NCI-H2196 treated with DMSO at 0.1 percent for 48 hours (cell line): Measurements from ENCODE around the gene RGS7.
"Not testable (repeated sequence)": the region's sequence is repeated elsewhere in the genome, so short reads cannot be mapped to it uniquely, and the experiment has no call there.

ENCODE experiments used
- DNase-seq: peaks from one replicate; lab custom pipeline; 2025; ENCODE audit not compliant: unreplicated experiment; lab: John Stamatoyannopoulos, UW

RGS7 gene

GRCh38 chr1:240999826-241000225 is 357.2 kb downstream of the RGS7 start:
- DNase-seq = no peak

- DNase-seq = no peak
Measured at GRCh38 chr1:240998441-240999015, 358.5 kb downstream of the RGS7 start.

- no peak for DNase-seq
Measured at GRCh38 chr1:240998024-240998423, 359.0 kb downstream of the RGS7 start.

- no peak for DNase-seq
Measured at GRCh38 chr1:240993004-240993403, 364.0 kb downstream of the RGS7 start.

- DNase-seq = no peak
Measured at GRCh38 chr1:240991230-240991629, 365.8 kb downstream of the RGS7 start.

- no peak for DNase-seq
Measured at GRCh38 chr1:240987928-240988327, 369.1 kb downstream of the RGS7 start.

GRCh38 chr1:240985081-240985480 is 371.9 kb downstream of the RGS7 start:
- no peak for DNase-seq

GRCh38 chr1:240980342-240980741 is 376.7 kb downstream of the RGS7 start:
- DNase-seq = no peak

GRCh38 chr1:240976685-240977084 is 380.3 kb downstream of the RGS7 start:
- DNase-seq = no peak

- DNase-seq = no peak
Measured at GRCh38 chr1:240973875-240974274, 383.1 kb downstream of the RGS7 start.

GRCh38 chr1:240972059-240972458 is 384.9 kb downstream of the RGS7 start:
- not testable (repeated sequence) for DNase-seq

GRCh38 chr1:240970253-240970652 is 386.8 kb downstream of the RGS7 start:
- DNase-seq = no peak

- no peak for DNase-seq
Measured at GRCh38 chr1:240968864-240969263, 388.1 kb downstream of the RGS7 start.

- DNase-seq = no peak
Measured at GRCh38 chr1:240967070-240967724, 389.8 kb downstream of the RGS7 start.

- no peak for DNase-seq
Measured at GRCh38 chr1:240965581-240966091, 391.4 kb downstream of the RGS7 start.

GRCh38 chr1:240962086-240962485 is 394.9 kb downstream of the RGS7 start:
- DNase-seq = no peak

GRCh38 chr1:240956424-240956823 is 400.6 kb downstream of the RGS7 start:
- DNase-seq = no peak

GRCh38 chr1:240956020-240956419 is 401.0 kb downstream of the RGS7 start:
- no peak for DNase-seq

- DNase-seq = no peak
Measured at GRCh38 chr1:240947438-240948224, 409.4 kb downstream of the RGS7 start.

GRCh38 chr1:240946926-240947325 is 410.1 kb downstream of the RGS7 start:
- no peak for DNase-seq

- DNase-seq = no peak
Measured at GRCh38 chr1:240942901-240943300, 414.1 kb downstream of the RGS7 start.
